H1 (cell line): ENCODE results near the gene HERC4. TPM values are rescaled to one million over a fixed set of nuclear protein-coding genes. Genes with fewer than 3 reads are reported as not detected.

Source experiments
- CTCF ChIA-PET: fragments of 300-600 bp; sonication (Branson Sonifier 250); formaldehyde crosslinking; loops from one replicate; lab custom pipeline; 2021; ENCODE audit not compliant: partially characterized antibody; lab: Charles Lee
- POLR2A ChIA-PET: fragments of 300-600 bp; sonication (Branson Sonifier 250); formaldehyde crosslinking; loops from one replicate; lab custom pipeline; 2021; ENCODE audit warnings: inconsistent platforms; ENCODE audit not compliant: partially characterized antibody; lab: Charles Lee
- DNase-seq, 2 experiments: peaks; one replicate each; pipeline versions ENCODE4 v3.0.0 to v3.0.0-alpha.2; 2010 to 2022; ENCODE audit warnings: low spot score in 2 of 2, low read depth in 1 of 2, mixed read lengths in 1 of 2
- FAIRE-seq: peaks from 2 replicates; lab custom pipeline; 2011; peaks lifted over from hg19 to GRCh38; lab: Jason Lieb, UNC
- H2AFZ ChIP-seq: 2 replicates; pipeline ENCODE4 v1.8.1; 2012; ENCODE audit warnings: low read length, inconsistent platforms
- H2AK5ac ChIP-seq: 2 replicates; pipeline ENCODE4 v1.6.1; 2013; ENCODE audit warnings: low read depth, low read length
- H2BK120ac ChIP-seq: replicated peaks from 2 replicates; pipeline ENCODE3; 2013; ENCODE audit warnings: low read depth, low read length, inconsistent platforms
- H2BK12ac ChIP-seq: 2 replicates; pipeline ENCODE4 v1.6.1; 2013; ENCODE audit warnings: low read depth, low read length
- H2BK15ac ChIP-seq: 2 replicates; pipeline ENCODE4 v1.6.1; 2013; ENCODE audit warnings: low read length
- H2BK20ac ChIP-seq: 2 replicates; pipeline ENCODE4 v1.6.1; 2013; ENCODE audit warnings: low read length
- H2BK5ac ChIP-seq: 2 replicates; pipeline ENCODE4 v1.6.1; 2013; ENCODE audit warnings: low read depth, low read length
- H3K14ac ChIP-seq: 2 replicates; pipeline ENCODE4 v1.6.1; 2013; ENCODE audit warnings: inconsistent platforms; ENCODE audit not compliant: insufficient read length
- H3K18ac ChIP-seq: 2 replicates; pipeline ENCODE4 v1.6.1; 2013; ENCODE audit warnings: low read length; ENCODE audit errors: extremely low read depth
- H3K23ac ChIP-seq: 2 replicates; pipeline ENCODE4 v1.6.1; 2013; ENCODE audit warnings: inconsistent platforms; ENCODE audit not compliant: insufficient read length
- H3K23me2 ChIP-seq: 2 replicates; pipeline ENCODE4 v1.6.1; 2013; ENCODE audit warnings: low read depth, low read length
- H3K27ac ChIP-seq: 2 replicates; pipeline ENCODE4 v1.6.1; 2011; ENCODE audit warnings: low read depth, low read length, inconsistent platforms
- H3K27me3 ChIP-seq, 4 experiments: replicated peaks in 1 of 4; 1 replicate in 1 of 4; 2 replicates in 3 of 4; pipeline versions ENCODE4 v1.6.1 to v1.8.1; 2011 to 2013; ENCODE audit warnings: low read length in 3 of 4, mild to moderate bottlenecking in 3 of 4, inconsistent platforms in 2 of 4, mixed read lengths in 2 of 4, moderate library complexity in 1 of 4; ENCODE audit not compliant: control insufficient read depth in 3 of 4, insufficient read depth in 3 of 4; ENCODE audit errors: extremely low read depth in 1 of 4
- H3K36me3 ChIP-seq, 4 experiments: 2 replicates each; pipeline versions ENCODE4 v1.6.1 to v1.8.1; 2011 to 2013; ENCODE audit warnings: mild to moderate bottlenecking in 4 of 4, low read length in 3 of 4, moderate library complexity in 2 of 4, control low read depth in 1 of 4, inconsistent platforms in 1 of 4; ENCODE audit not compliant: insufficient read depth in 4 of 4, control insufficient read depth in 2 of 4
- H3K4ac ChIP-seq: replicated peaks from 2 replicates; pipeline ENCODE3; 2013; ENCODE audit warnings: low read length, low read depth, mixed read lengths, inconsistent platforms; ENCODE audit not compliant: insufficient read length
- H3K4me1 ChIP-seq, 4 experiments: replicated peaks in 1 of 4; 1 replicate in 1 of 4; 2 replicates in 3 of 4; pipeline versions ENCODE4 v1.6.1 to v1.8.1; 2011 to 2013; ENCODE audit warnings: low read length in 3 of 4, inconsistent platforms in 2 of 4, mixed read lengths in 1 of 4; ENCODE audit not compliant: insufficient read depth in 4 of 4, control insufficient read depth in 3 of 4
- H3K4me2 ChIP-seq, 2 experiments: 2 replicates each; pipeline versions ENCODE4 v1.6.1 to v1.8.1; 2011 to 2013; ENCODE audit warnings: low read depth in 2 of 2, low read length in 2 of 2, control low read depth in 1 of 2, inconsistent platforms in 1 of 2, mild to moderate bottlenecking in 1 of 2; ENCODE audit not compliant: insufficient read depth in 1 of 2
- H3K4me3 ChIP-seq, 4 experiments: fragments of 200-600, 300-600 bp in 1 of 4; sonication (generic), shearing (Covaris generic), sonication (Bioruptor Twin) in 1 of 4; 2 replicates each; pipeline versions ENCODE4 v1.5.1 to v1.8.1; 2011 to 2016; ENCODE audit warnings: low read length in 4 of 4, low read depth in 3 of 4, control low read depth in 2 of 4, inconsistent platforms in 2 of 4, mild to moderate bottlenecking in 2 of 4, mixed read lengths in 1 of 4, moderate library complexity in 1 of 4; ENCODE audit not compliant: insufficient read depth in 2 of 4; ENCODE audit errors: extremely low read depth in 1 of 4
- H3K56ac ChIP-seq: replicated peaks from 2 replicates; pipeline ENCODE3; 2013; ENCODE audit warnings: low read depth, mild to moderate bottlenecking, mixed read lengths, low read length, inconsistent platforms; ENCODE audit not compliant: insufficient read length
- H3K79me1 ChIP-seq: 2 replicates; pipeline ENCODE4 v1.6.1; 2013; ENCODE audit warnings: low read depth, low read length, control low read depth
- H3K79me2 ChIP-seq, 2 experiments: 2 replicates each; pipeline versions ENCODE4 v1.6.1 to v1.8.1; 2012 to 2013; ENCODE audit warnings: low read length in 2 of 2, mild to moderate bottlenecking in 2 of 2, inconsistent platforms in 1 of 2; ENCODE audit not compliant: insufficient read depth in 2 of 2, control insufficient read depth in 1 of 2
- H3K9ac ChIP-seq, 4 experiments: replicated peaks in 1 of 4; 1 replicate in 1 of 4; 2 replicates in 3 of 4; pipeline versions ENCODE4 v1.6.1 to v1.8.1; 2011 to 2013; ENCODE audit warnings: low read depth in 3 of 4, low read length in 3 of 4, control low read depth in 2 of 4, mild to moderate bottlenecking in 2 of 4, moderate library complexity in 2 of 4, inconsistent platforms in 1 of 4; ENCODE audit errors: extremely low read depth in 1 of 4
- H3K9me3 ChIP-seq, 2 experiments: 2 replicates each; pipeline versions ENCODE4 v1.6.1 to v1.8.1; 2012 to 2013; ENCODE audit warnings: mild to moderate bottlenecking in 2 of 2, moderate library complexity in 2 of 2, control low read depth in 1 of 2, inconsistent platforms in 1 of 2, low read depth in 1 of 2, low read length in 1 of 2, mixed read lengths in 1 of 2; ENCODE audit not compliant: insufficient read depth in 2 of 2
- H4K20me1 ChIP-seq, 2 experiments: replicated peaks in 1 of 2; 2 replicates each; pipeline versions ENCODE3 to v1.8.1; 2011 to 2013; ENCODE audit warnings: inconsistent platforms in 2 of 2, low read length in 2 of 2, mild to moderate bottlenecking in 1 of 2; ENCODE audit not compliant: insufficient read depth in 2 of 2, control insufficient read depth in 1 of 2
- H4K5ac ChIP-seq: 2 replicates; pipeline ENCODE4 v1.6.1; 2013; ENCODE audit warnings: low read length, low read depth, mixed read lengths, inconsistent platforms; ENCODE audit not compliant: insufficient read length
- H4K8ac ChIP-seq: 2 replicates; pipeline ENCODE4 v1.8.0; 2013; ENCODE audit warnings: mild to moderate bottlenecking, moderate library complexity, low read length, inconsistent platforms; ENCODE audit not compliant: insufficient read depth; ENCODE audit errors: extremely low read depth
- H4K91ac ChIP-seq: replicated peaks from 2 replicates; pipeline ENCODE3; 2013; ENCODE audit warnings: low read length, mixed read lengths, inconsistent platforms; ENCODE audit not compliant: insufficient read length
- ATF2 ChIP-seq: IDR thresholded peaks from 2 replicates; pipeline ENCODE4 v1.6.1; 2012; ENCODE audit warnings: low read length, inconsistent platforms
- PHF8 ChIP-seq: fragments of 200-600 bp; sonication (generic); conservative IDR thresholded peaks from 2 replicates; pipeline ENCODE4 v1.7.1; 2012; ENCODE audit warnings: low read depth, mild to moderate bottlenecking, inconsistent platforms, low read length, moderate library complexity
- SIRT6 ChIP-seq: IDR thresholded peaks from one replicate; pipeline ENCODE4 v1.7.1; 2012; ENCODE audit warnings: low read length, inconsistent platforms
- WGBS, 2 experiments: shearing (Covaris generic) in 1 of 2; methylation state at CpG; one replicate each; pipeline versions ENCODE4 v1.1.6 to v1.1.7; 2013 to 2015; ENCODE audit warnings: low lambda C conversion rate in 2 of 2, mixed read lengths in 2 of 2, inconsistent platforms in 1 of 2, low coverage in 1 of 2, missing lambda C conversion rate in 1 of 2; ENCODE audit not compliant: insufficient replicate concordance in 2 of 2, insufficient coverage in 1 of 2, insufficient read length in 1 of 2; ENCODE audit errors: extremely low coverage in 1 of 2, missing lambda C conversion rate in 1 of 2; 5-methylcytosine and 5-hydroxymethylcytosine counted together
- polyA plus RNA-seq, 7 experiments: library from polyadenylated mRNA; depleted of rRNA in 3 of 7; stranded (reverse) in 5 of 7; unstranded in 2 of 7; fragments of >200 nt in 5 of 7; fragments of 200-250 nt in 2 of 7; gene quantifications; 1 replicate in 5 of 7; 2 replicates in 1 of 7; 4 replicates in 1 of 7; pipeline versions ENCODE4 v1.2.1 to v1.2.3, GENCODE V29; 2011 to 2013; ENCODE audit warnings: missing spikeins in 2 of 7, mixed read lengths in 2 of 7
- total RNA-seq: library from RNA; stranded (reverse); fragmentation: NEBNext Ultra II Directional; extraction: Animal tissue kit (Norgen Biotek cat#: 25700); gene quantifications from 2 replicates; pipeline ENCODE4 v1.2.1, GENCODE V29; 2021

Gene HERC4
- total and polyA plus RNA-seq, 2 of the 8 experiments (the other 6 are each of a cell fraction or from before 2014, with no cell fraction given) = 7.5 to 44.0 TPM

- Histone ChIP-seq H2BK12ac (no peak overlapping the region), H3K27me3 (no peaks in the 10 kb centered on the region), H3K23me2 (no peaks in the 10 kb centered on the region), H3K9ac (no peak overlapping the region), H2BK20ac (no peak overlapping the region), H2AFZ (no peak overlapping the region), H3K9me3 (no peaks in the 10 kb centered on the region), H4K20me1 (no peaks in the 10 kb centered on the region), H3K27ac (no peak overlapping the region), H2AK5ac (no peak overlapping the region), H2BK120ac (no peak overlapping the region), H3K4me2 (no peak overlapping the region), H3K14ac (no peak overlapping the region), H3K18ac (no peak overlapping the region), H4K8ac (no peak overlapping the region; the same call in 1 of the 2 replicates), H3K4ac (no peak overlapping the region), H4K5ac (no peak overlapping the region), H2BK5ac (no peak overlapping the region), H2BK15ac (no peak overlapping the region), H3K4me3 (no peak overlapping the region), H3K79me2 (no peaks in the 10 kb centered on the region), H4K91ac (no peak overlapping the region), H3K79me1 (no peaks in the 10 kb centered on the region), H3K56ac (no peak overlapping the region), H3K4me1 (peaks cover 0 to 4% (median 2%) of the 10 kb centered on the region in 4 experiments; a peak in 2 of 7 replicates), H3K36me3 (no peaks in the 10 kb centered on the region), H3K23ac (no peak overlapping the region)
- TF ChIP-seq PHF8 (no peak), ATF2 (no peak), SIRT6 (no peak)
- FAIRE-seq (no peak), DNase-seq (no peak)
- ChIA-PET CTCF (interaction anchor here (0.6 to 3.5 kb wide), 2 partner anchors 61 to 88 kb away, joined by 3 to 12 read pairs; no protein-coding TSS in a partner anchor), POLR2A (no interaction called here)
- 90% methylated on average over 2 of the region's 2 CpGs; no CpG with 5 or more reads in 1 of the 2 experiments for WGBS, 2 experiments
These were observed 20.1 kb upstream of the HERC4 start for GRCh38 chr10:68095153-68095552.
